GM06990 (cell line): ENCODE measurements around the gene DBX1.

ENCODE experiments used
- DNase-seq: peaks from one replicate; pipeline ENCODE4 v3.0.0-alpha.2; 2011; ENCODE audit not compliant: insufficient read length; ENCODE audit errors: extremely low read depth
- H3K27me3 ChIP-seq: replicated peaks from 2 replicates; pipeline ENCODE4 v1.6.0; 2011; ENCODE audit warnings: low read length; ENCODE audit not compliant: control insufficient read depth, insufficient read depth
- H3K36me3 ChIP-seq: 2 replicates; pipeline ENCODE4 v1.5.1; 2011; ENCODE audit warnings: low read length; ENCODE audit not compliant: control insufficient read depth, insufficient read depth
- H3K4me3 ChIP-seq: replicated peaks from 2 replicates; pipeline ENCODE4 v1.5.1; 2011; ENCODE audit warnings: low read depth, mild to moderate bottlenecking, control low read depth, low read length
- TF ChIP-seq, protein P1 (sequence below): IDR thresholded peaks from 2 replicates; pipeline ENCODE4 v1.5.1; 2011; ENCODE audit warnings: low read length, control low read depth, mild to moderate bottlenecking, inconsistent platforms; ENCODE audit not compliant: insufficient read depth, poor library complexity, severe bottlenecking

DBX1 gene

DNA sequence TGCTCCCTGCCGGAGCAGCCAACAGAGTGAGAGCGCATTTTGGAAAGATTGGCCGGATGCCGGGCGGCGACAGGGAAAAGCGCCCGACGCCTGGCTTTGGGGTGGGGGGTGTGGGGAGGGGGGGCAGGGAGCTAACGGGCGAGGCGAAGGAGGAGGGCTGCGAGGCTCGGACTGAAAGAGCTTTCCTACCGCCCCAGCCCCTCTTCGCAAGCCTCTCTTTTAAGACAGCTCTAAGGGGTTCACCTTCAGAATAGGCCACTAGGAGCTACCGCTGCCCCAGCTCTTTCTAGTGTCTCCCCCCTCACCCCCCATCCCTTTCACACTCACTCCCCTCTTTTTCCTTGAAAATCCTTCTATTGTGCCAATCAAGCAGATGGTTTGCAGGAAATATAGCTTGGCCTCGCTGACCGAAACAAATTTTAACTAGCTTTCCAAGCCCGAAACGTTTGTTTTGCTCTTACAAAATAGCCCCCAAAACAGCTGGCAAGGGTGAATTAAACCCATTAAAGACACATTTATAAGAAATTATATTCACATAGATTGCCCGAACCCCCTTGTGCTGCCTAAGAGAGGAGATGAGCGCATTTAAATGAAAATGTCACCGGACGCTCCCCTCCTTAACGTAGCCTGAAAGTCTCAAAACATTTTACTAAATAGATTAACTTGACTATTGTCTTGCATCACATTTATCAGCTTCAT, 3.7 kb upstream of the DBX1 start:
- no peak for DNase-seq
- Histone ChIP-seq H3K36me3 (no peaks in the 10 kb centered on the region), H3K4me3 (no peak overlapping the region), H3K27me3 (peaks cover 2% of the 10 kb centered on the region; the same call in 1 of the 2 replicates)
- TF ChIP-seq, protein P1, sequence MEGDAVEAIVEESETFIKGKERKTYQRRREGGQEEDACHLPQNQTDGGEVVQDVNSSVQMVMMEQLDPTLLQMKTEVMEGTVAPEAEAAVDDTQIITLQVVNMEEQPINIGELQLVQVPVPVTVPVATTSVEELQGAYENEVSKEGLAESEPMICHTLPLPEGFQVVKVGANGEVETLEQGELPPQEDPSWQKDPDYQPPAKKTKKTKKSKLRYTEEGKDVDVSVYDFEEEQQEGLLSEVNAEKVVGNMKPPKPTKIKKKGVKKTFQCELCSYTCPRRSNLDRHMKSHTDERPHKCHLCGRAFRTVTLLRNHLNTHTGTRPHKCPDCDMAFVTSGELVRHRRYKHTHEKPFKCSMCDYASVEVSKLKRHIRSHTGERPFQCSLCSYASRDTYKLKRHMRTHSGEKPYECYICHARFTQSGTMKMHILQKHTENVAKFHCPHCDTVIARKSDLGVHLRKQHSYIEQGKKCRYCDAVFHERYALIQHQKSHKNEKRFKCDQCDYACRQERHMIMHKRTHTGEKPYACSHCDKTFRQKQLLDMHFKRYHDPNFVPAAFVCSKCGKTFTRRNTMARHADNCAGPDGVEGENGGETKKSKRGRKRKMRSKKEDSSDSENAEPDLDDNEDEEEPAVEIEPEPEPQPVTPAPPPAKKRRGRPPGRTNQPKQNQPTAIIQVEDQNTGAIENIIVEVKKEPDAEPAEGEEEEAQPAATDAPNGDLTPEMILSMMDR, result no peak

DNA sequence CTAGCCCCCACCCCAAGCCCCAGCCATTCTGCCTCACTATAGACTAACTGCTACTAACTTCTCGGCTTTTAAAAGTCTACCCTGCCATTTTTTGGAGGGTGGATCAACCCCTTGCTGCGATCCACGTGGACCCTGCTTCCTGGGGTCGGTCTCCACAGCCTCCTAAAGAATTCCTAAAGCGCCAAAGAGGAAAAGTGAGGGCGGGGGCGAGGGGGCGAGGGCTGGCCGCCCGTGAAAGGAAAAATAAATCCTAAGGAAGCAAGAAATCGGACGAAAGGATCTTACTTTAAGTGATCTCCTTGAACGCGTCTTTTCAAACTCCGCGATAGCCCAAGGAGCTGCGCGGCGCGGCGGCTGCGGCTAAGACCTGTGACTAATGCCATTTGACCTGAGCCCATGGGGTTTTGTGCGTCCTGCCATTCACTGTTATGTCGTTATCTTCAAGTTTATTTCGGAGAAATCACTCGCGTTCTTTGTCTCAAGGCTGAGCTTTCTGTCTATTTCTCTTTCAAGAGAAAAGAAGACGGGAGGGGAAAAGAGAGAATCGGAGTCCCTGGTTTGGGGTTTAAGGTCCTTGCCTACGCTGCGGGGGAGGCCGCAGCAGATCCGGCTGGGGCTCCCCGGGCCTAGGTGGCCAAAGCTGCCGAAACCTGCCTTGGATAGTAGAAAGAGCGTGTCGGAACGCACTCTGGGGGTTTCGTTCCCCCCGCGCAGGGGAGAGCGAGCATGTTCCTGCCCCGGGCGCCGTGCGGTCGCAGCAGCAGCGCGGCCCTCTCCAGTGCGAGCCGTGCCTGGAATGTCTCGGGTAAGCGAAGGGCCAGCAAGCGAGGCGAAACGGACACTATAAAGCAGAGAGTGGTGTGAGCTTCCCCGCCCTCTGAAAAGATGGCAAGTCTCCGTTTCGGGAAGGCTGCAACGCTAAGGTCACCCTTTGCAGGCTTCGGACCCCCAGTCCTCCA, 2.8 kb upstream of the DBX1 start:
- H3K27me3 ChIP-seq, result peaks cover 5% of the 10 kb centered on the region
- DNase-seq, result no peak
- TF ChIP-seq, protein P1, result no peak
- no peaks in the 10 kb centered on the region for H3K36me3 ChIP-seq
- no peak overlapping the region for H3K4me3 ChIP-seq

DNA sequence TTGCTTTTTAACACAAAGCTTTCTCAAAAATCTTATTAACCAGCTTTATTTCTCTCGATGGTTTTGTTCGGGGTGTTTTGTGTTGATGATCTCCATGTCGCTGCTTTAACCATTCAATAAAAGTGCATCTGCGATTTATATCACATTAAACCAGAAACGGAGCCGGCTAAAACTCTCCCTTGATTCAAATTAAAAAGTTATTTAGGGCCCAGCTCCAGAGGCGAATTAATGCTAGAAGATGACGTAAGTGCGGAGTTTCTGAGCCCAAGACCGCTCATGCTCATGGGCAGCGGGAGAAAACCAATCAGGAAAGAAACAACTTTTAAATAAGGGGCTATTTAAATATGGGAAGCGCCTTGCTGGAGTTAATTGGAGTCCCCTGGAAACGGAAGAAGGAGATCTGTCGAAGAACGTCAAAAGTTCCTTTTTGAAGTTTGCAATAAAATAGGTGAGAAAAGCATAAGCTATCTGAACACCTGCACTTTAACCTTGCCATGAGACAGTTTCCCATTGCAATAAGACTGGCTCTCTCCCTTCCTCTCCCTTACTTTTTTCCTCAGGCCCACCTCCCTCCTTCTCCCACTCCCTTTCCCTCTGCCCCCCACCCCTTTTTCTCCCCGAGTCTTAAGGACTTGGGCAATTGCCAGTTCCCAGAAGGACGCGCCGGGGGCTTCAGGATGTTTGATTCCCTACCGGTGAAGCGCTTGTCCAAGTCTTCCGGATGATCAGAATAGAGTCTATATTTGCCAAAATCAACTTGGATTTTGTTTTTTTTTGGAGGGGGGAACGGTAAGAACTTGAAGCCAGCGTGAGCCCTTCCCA, 1.9 kb upstream of the DBX1 start:
- Histone ChIP-seq H3K4me3 (no peak overlapping the region), H3K27me3 (peaks cover 5% of the 10 kb centered on the region), H3K36me3 (no peaks in the 10 kb centered on the region)
- TF ChIP-seq, protein P1, result no peak
- no peak for DNase-seq

DNA sequence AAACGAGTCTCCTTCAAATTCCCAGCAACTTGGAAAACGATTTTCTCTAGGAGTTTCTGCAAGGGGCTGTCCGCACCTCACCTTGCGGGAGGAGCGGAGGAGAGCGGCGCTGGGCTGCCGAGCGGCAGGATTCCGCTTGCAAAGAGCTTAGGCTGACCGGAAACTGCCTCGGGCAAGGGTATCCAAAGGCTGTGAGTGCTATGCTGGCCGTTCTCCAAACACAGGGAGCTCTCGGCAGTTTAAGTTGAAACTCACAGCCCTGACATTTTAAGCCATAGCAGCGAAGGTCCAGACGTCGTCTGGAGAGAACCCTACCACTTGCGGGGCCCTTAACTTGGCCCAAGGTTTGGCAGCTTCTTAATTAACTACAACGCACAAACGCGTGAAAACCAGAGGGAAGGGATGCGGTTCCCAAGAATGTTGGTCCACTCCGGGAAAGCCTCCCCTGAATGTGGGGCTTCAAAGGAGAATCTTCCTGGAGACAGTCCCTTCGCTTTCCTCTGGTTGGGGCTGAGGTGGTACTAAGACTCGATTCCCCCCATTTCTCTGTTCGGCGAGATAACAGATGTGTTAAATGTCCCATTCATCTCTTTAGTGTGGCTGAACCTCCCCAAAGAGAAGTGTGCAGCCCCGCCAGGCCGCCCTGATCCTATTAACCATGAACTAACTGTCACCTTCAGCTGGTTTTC, 1.1 kb upstream of the DBX1 start:
- Histone ChIP-seq H3K27me3 (peaks cover 5% of the 10 kb centered on the region), H3K4me3 (no peak overlapping the region), H3K36me3 (no peaks in the 10 kb centered on the region)
- DNase-seq, result no peak
- TF ChIP-seq, protein P1, result no peak

DNA sequence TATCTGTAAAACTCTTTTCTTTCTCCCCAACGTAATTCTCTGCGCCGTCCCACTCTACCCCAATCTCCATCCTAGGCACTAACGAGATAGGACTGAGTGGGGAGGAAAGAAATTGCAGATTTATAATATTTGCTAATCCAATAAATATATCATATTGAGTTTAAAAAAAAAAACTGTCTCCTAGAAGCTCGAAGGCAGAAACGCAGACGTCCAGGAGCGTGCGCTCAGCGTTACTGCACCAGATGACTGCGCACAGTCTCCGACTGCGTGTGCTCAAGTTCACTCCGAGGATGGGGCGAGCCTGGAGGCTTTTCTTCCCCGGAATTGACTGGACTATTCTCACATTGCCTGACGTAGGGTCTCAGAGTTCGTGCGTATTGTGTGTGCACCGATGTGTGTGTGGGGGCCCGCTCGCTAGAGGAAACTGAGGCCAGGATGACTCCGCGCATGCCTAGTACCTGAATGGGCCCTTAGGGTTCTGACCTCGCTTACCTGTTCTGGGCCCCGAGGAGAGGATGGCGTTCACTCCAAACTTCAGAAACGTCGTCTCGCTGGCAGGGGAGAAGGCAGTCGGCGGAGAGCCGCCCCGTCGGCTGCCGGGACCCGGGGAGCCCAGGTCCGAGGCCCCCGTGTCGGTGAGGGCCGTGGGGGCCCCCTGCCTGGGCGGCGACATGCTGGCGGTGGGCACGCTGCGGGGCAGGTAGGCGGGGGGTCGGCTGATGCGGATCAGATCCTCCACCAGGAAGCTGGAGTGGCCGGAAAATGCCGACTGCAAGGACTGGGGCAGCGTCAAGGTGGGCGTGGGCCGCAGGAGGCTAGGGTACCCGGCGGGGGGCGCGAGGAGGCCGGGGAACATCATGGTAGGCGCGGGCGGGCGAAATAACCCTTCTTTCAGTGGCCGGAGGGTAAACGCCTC, 551 bp downstream of the DBX1 start:
- H3K4me3 ChIP-seq, result no peak overlapping the region
- H3K27me3 ChIP-seq, result peaks cover 7% of the 10 kb centered on the region
- H3K36me3 ChIP-seq, result no peaks in the 10 kb centered on the region
- DNase-seq, result no peak
- TF ChIP-seq, protein P1, result no peak
